Measurements from ENCODE around the gene SULT4A1.

The SULT4A1 gene

GRCh38 chr22:43835166-43835565 lies 27.1 kb downstream of the SULT4A1 start:
- Histone ChIP-seq H3K9ac (ENCODE audit: low read length) (no peak overlapping the region), H4K20me1 (ENCODE audit: low read depth, low read length) (no peaks in the 10 kb centered on the region), H3K4me2 (ENCODE audit: low read depth, low read length, poor library complexity, severe bottlenecking) (no peak overlapping the region)

GRCh38 chr22:43833286-43834240 lies 28.8 kb downstream of the SULT4A1 start:
- Histone ChIP-seq H3K27ac (ENCODE audit: low read depth, low read length) (no peak overlapping the region), H3K79me2 (ENCODE audit: insufficient read depth, low read length) (no peaks in the 10 kb centered on the region), H3K9me3 (ENCODE audit: insufficient read depth, low read length) (no peaks in the 10 kb centered on the region), H2AFZ (ENCODE audit: low read depth, low read length, severe bottlenecking) (no peak overlapping the region), H3K27me3 (ENCODE audit: low read length) (no peaks in the 10 kb centered on the region), H3K4me2 (ENCODE audit: low read depth, low read length, poor library complexity, severe bottlenecking) (no peak overlapping the region), H4K20me1 (ENCODE audit: low read depth, low read length) (no peaks in the 10 kb centered on the region), H3K9me2 (replicated peaks; ENCODE audit: insufficient read depth, low read length) (no peaks in the 10 kb centered on the region), H3K4me3 (ENCODE audit: insufficient read depth, low read length, poor library complexity, severe bottlenecking) (no peak overlapping the region), H3K36me3 (ENCODE audit: low read length) (no peaks in the 10 kb centered on the region), H3K9ac (ENCODE audit: low read length) (no peak overlapping the region), H3F3A (ENCODE audit: insufficient read depth) (no peaks in the 10 kb centered on the region)
- no peak for TF ChIP-seq CTCF (IDR thresholded peaks at IDR 0.05; ENCODE audit: insufficient read depth, low read length, poor library complexity, severe bottlenecking)
- no peak for TF ChIP-seq EZH2phosphoT487 (conservative IDR thresholded peaks at IDR 0.05; ENCODE audit: low read length)

More at GRCh38 chr22:43835166-43835565, 27.1 kb downstream of the SULT4A1 start:
- no peaks in the 10 kb centered on the region for H3K9me3 ChIP-seq (ENCODE audit: insufficient read depth, low read length)
- no peaks in the 10 kb centered on the region for H3K36me3 ChIP-seq (ENCODE audit: low read length)
- H2AFZ ChIP-seq (ENCODE audit: low read depth, low read length, severe bottlenecking), result no peak overlapping the region
- no peaks in the 10 kb centered on the region for H3F3A ChIP-seq (ENCODE audit: insufficient read depth)
- H3K79me2 ChIP-seq (ENCODE audit: insufficient read depth, low read length), result no peaks in the 10 kb centered on the region
- no peak overlapping the region for H3K4me3 ChIP-seq (ENCODE audit: insufficient read depth, low read length, poor library complexity, severe bottlenecking)
- TF ChIP-seq CTCF (IDR thresholded peaks at IDR 0.05; ENCODE audit: insufficient read depth, low read length, poor library complexity, severe bottlenecking) (no peak), EZH2phosphoT487 (conservative IDR thresholded peaks at IDR 0.05; ENCODE audit: low read length) (no peak)
- H3K9me2 ChIP-seq (replicated peaks; ENCODE audit: insufficient read depth, low read length), result no peaks in the 10 kb centered on the region
- no peak overlapping the region for H3K27ac ChIP-seq (ENCODE audit: low read depth, low read length)
- no peaks in the 10 kb centered on the region for H3K27me3 ChIP-seq (ENCODE audit: low read length)

- no peaks in the 10 kb centered on the region for H3K79me2 ChIP-seq (ENCODE audit: insufficient read depth, low read length)
- no peaks in the 10 kb centered on the region for H3K27me3 ChIP-seq (ENCODE audit: low read length)
- H3K9ac ChIP-seq (ENCODE audit: low read length), result no peak overlapping the region
- no peaks in the 10 kb centered on the region for H3K9me2 ChIP-seq (replicated peaks; ENCODE audit: insufficient read depth, low read length)
- no peaks in the 10 kb centered on the region for H3K9me3 ChIP-seq (ENCODE audit: insufficient read depth, low read length)
- no peaks in the 10 kb centered on the region for H4K20me1 ChIP-seq (ENCODE audit: low read depth, low read length)
- H3K4me3 ChIP-seq (ENCODE audit: insufficient read depth, low read length, poor library complexity, severe bottlenecking), result no peak overlapping the region
- H2AFZ ChIP-seq (ENCODE audit: low read depth, low read length, severe bottlenecking), result no peak overlapping the region
- no peaks in the 10 kb centered on the region for H3K36me3 ChIP-seq (ENCODE audit: low read length)
- no peaks in the 10 kb centered on the region for H3F3A ChIP-seq (ENCODE audit: insufficient read depth)
- H3K27ac ChIP-seq (ENCODE audit: low read depth, low read length), result no peak overlapping the region
- TF ChIP-seq EZH2phosphoT487 (conservative IDR thresholded peaks at IDR 0.05; ENCODE audit: low read length) (no peak), CTCF (IDR thresholded peaks at IDR 0.05; ENCODE audit: insufficient read depth, low read length, poor library complexity, severe bottlenecking) (no peak)
- no peak overlapping the region for H3K4me2 ChIP-seq (ENCODE audit: low read depth, low read length, poor library complexity, severe bottlenecking)
Observed at GRCh38 chr22:43832393-43833265, 29.7 kb downstream of the SULT4A1 start.

Measured in SU-DHL-6 (cell line).